ENCODE measurements around the gene ZNF214.

GRCh38 chr11:7062534-7062933, 42.4 kb upstream of the ZNF214 start:
- TF ChIP-seq CTCF (IDR thresholded peaks at IDR 0.05; ENCODE audit: insufficient read depth, low read length, poor library complexity, severe bottlenecking) (no peak), EZH2phosphoT487 (conservative IDR thresholded peaks at IDR 0.05; ENCODE audit: low read length) (no peak)

Measured in SU-DHL-6 (cell line).